CD4-positive, alpha-beta T cell (primary cell): ENCODE results near the gene DAPK2. TPM values are rescaled to one million over a fixed set of nuclear protein-coding genes. Genes with fewer than 3 reads are reported as not detected.

Experiments used
- ATAC-seq: fragments of 200-7000 bp; cut with Tn5 transposase; one replicate; pipeline ENCODE4 v1.10.0; 2022; ENCODE audit warnings: mild to moderate bottlenecking; ENCODE audit not compliant: poor library complexity
- CTCF ChIA-PET: fragments of 350-600 bp; sonication (Branson Sonifier 250); formaldehyde crosslinking; loops from one replicate; lab custom pipeline; 2021; ENCODE audit warnings: antibody characterized with exemption, inconsistent platforms; lab: Charles Lee
- POLR2A ChIA-PET: fragments of 350-600 bp; sonication (Branson Sonifier 250); formaldehyde crosslinking; loops from one replicate; lab custom pipeline; 2021; ENCODE audit warnings: antibody characterized with exemption, inconsistent platforms; lab: Charles Lee
- DNase-seq, 14 experiments: peaks; one replicate each; pipeline ENCODE4 v3.0.0-alpha.2; 2013 to 2020; ENCODE audit warnings: mixed read lengths in 2 of 14
- H3K27ac ChIP-seq, 2 donors: one replicate each; pipeline versions ENCODE4 v1.5.1 to v1.7.0; 2013; ENCODE audit warnings: low read length in 2 of 2, low read depth in 1 of 2, mild to moderate bottlenecking in 1 of 2
- H3K27me3 ChIP-seq, 2 experiments: 1 replicate in 1 of 2; 2 replicates in 1 of 2; pipeline versions ENCODE4 v1.6.1 to v1.7.0; 2013; ENCODE audit warnings: low read length in 2 of 2, control low read depth in 1 of 2, mild to moderate bottlenecking in 1 of 2, moderate library complexity in 1 of 2; ENCODE audit not compliant: insufficient read depth in 2 of 2, control insufficient read depth in 1 of 2
- H3K36me3 ChIP-seq: one replicate; pipeline ENCODE4 v1.6.1; 2013; ENCODE audit warnings: low read length, control low read depth; ENCODE audit not compliant: insufficient read depth
- H3K4me1 ChIP-seq: one replicate; pipeline ENCODE4 v1.6.1; 2013; ENCODE audit warnings: low read length, control low read depth; ENCODE audit not compliant: insufficient read depth
- H3K4me3 ChIP-seq: one replicate; pipeline ENCODE4 v1.5.1; 2013; ENCODE audit warnings: mild to moderate bottlenecking, low read length, moderate library complexity
- H3K9me3 ChIP-seq, 2 experiments: 1 replicate in 1 of 2; 2 replicates in 1 of 2; pipeline versions ENCODE4 v1.6.1 to v1.7.0; 2013; ENCODE audit warnings: low read length in 2 of 2, mild to moderate bottlenecking in 2 of 2, control low read depth in 1 of 2, moderate library complexity in 1 of 2; ENCODE audit not compliant: control insufficient read depth in 1 of 2, insufficient read depth in 1 of 2
- H3K27ac Mint-ChIP-seq: one replicate; pipeline ENCODE4 v1.8.0; 2020; ENCODE audit warnings: mixed read lengths
- H3K27me3 Mint-ChIP-seq: one replicate; pipeline ENCODE4 v1.8.0; 2021; ENCODE audit warnings: mixed read lengths
- H3K36me3 Mint-ChIP-seq: one replicate; pipeline ENCODE4 v1.8.0; 2021; ENCODE audit warnings: low read depth, mixed read lengths
- H3K4me1 Mint-ChIP-seq: one replicate; pipeline ENCODE4 v1.8.0; 2021; ENCODE audit warnings: low read depth, mixed read lengths
- H3K4me3 Mint-ChIP-seq: one replicate; pipeline ENCODE4 v1.8.0; 2020; ENCODE audit warnings: mild to moderate bottlenecking, mixed read lengths
- H3K9me3 Mint-ChIP-seq: one replicate; pipeline ENCODE4 v1.8.0; 2020; ENCODE audit warnings: mixed read lengths
- intact Hi-C, 2 experiments: fragments of 100-400 bp; cut with DNase I in 1 of 2; cut with micrococcal nuclease in 1 of 2; formaldehyde crosslinking; loops; one replicate each; pipeline versions ENCODE4 v1.15.1 to v1.9.0; 2023 to 2025; cut with DNase I, micrococcal nuclease
- total RNA-seq, 174 experiments: library from RNA in 2 of 174; stranded (reverse) in 2 of 174; gene quantifications; one replicate each; pipeline ENCODE4 v1.2.3 and lab custom pipeline; 2021 to 2026
- TF ChIP-seq, protein P1 (sequence below): fragments of 200-600 bp; IDR thresholded peaks from one replicate; pipeline ENCODE4 v1.8.0; 2022; ENCODE audit warnings: antibody characterized with exemption, mild to moderate bottlenecking

DAPK2 gene
- total RNA-seq, 2 experiments from 2014 or later, result 1.3 to 1.6 TPM

DNA sequence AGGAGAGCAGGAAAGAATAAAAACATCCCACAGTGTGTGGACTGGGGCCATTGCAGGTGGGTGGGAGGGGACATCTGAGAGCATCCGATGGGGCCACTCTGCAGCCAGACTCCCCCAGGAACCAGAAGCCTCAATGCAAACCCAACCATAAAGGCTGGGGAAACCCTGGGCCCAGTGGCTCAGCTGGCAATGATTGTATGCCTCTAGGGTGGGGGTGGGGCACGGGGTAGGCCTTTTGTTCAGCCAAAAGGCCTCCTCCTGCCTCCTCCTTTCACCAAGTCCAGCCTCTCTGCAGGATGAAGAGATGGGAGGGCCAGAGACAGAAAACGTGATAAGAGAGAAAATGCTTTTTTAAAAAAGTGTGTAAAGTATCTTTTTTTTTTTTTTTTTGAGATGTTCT, 167.1 kb downstream of the DAPK2 start:
- no peak overlapping the region for H3K27ac ChIP-seq
- Mint-ChIP-seq H3K9me3 (no peaks in the 10 kb centered on the region), H3K4me3 (no peak overlapping the region), H3K4me1 (peaks cover 4% of the 10 kb centered on the region), H3K27ac (no peak overlapping the region), H3K27me3 (no peaks in the 10 kb centered on the region), H3K36me3 (no peaks in the 10 kb centered on the region)
- H3K36me3 ChIP-seq, result no peaks in the 10 kb centered on the region
- ATAC-seq, result no peak
- H3K9me3 ChIP-seq, result no peaks in the 10 kb centered on the region
- no peak for DNase-seq
- no peaks in the 10 kb centered on the region for H3K4me1 ChIP-seq
- ChIA-PET CTCF (interaction anchor here (0.7 kb wide), 1 partner anchor 13 kb away, joined by 3 read pairs; no protein-coding TSS in a partner anchor), POLR2A (interaction anchor here (0.6 kb wide), 1 partner anchor 48 kb away, joined by 3 read pairs; no protein-coding TSS in a partner anchor)
- no peak overlapping the region for H3K4me3 ChIP-seq
- intact Hi-C loops, result no loop called here
- no peaks in the 10 kb centered on the region for H3K27me3 ChIP-seq
- TF ChIP-seq, protein P1, sequence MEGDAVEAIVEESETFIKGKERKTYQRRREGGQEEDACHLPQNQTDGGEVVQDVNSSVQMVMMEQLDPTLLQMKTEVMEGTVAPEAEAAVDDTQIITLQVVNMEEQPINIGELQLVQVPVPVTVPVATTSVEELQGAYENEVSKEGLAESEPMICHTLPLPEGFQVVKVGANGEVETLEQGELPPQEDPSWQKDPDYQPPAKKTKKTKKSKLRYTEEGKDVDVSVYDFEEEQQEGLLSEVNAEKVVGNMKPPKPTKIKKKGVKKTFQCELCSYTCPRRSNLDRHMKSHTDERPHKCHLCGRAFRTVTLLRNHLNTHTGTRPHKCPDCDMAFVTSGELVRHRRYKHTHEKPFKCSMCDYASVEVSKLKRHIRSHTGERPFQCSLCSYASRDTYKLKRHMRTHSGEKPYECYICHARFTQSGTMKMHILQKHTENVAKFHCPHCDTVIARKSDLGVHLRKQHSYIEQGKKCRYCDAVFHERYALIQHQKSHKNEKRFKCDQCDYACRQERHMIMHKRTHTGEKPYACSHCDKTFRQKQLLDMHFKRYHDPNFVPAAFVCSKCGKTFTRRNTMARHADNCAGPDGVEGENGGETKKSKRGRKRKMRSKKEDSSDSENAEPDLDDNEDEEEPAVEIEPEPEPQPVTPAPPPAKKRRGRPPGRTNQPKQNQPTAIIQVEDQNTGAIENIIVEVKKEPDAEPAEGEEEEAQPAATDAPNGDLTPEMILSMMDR, result no peak

DNA sequence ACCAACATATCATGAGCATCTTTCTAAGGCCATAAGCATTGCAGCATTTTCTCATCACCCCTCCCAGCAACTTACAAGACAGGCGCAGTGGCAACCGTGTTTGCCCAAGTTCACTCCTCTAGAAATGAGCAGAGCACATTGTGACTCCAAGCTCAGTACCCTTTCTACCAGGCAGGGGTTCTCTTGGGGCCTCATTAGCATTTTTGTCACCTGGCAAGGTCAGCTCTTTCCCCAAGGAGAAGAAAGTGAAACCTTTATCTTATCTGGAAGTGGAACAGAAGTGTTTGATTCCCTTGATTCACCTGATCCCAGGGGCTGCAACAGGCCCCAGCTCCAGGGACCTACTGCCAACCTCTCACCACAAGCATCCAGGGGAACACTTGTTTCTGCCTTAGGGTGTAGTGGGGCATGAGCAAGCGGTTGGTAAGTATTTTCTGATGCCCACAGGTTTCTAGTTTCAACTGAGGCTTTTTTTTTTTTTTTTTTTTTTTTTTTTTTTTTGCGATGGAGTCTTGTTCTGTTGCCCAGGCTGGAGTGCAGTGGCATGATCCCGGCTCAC, 168.5 kb downstream of the DAPK2 start:
- POLR2A ChIA-PET, result no interaction called here
- no peak overlapping the region for H3K27ac ChIP-seq

DNA sequence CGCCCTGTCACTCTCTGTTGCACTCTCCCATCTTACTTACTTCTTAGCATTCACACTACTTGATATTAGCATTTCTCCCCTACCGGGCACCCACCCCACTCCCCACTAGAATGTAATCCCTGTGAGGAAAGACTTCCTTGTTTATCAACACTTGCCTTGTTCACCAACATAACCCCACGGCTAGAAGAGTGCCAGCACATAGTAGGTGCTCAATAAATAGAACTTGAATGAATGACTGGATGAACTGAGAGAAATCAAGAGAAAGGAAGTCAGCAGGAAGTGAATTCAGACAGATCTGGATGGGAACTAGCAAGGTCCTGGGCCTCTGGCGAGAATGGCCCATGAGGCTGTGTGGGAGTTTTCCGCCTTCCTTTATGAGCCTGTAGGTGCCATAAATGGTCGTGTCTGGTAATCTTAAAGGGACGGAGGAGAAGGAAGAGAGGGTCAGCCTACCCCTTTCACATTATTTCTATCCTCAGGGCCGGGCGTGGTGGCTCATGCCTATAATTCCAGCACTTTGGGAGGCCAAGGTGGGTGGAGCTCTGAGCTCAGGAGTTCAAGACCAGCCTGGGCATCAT, 170.1 kb downstream of the DAPK2 start:
- Histone ChIP-seq H3K9me3 (no peaks in the 10 kb centered on the region), H3K27me3 (no peaks in the 10 kb centered on the region), H3K4me1 (no peaks in the 10 kb centered on the region), H3K36me3 (no peaks in the 10 kb centered on the region), H3K4me3 (no peak overlapping the region), H3K27ac (no peak overlapping the region)
- intact Hi-C loops, result no loop called here
- no peak overlapping the region for H3K4me3 Mint-ChIP-seq
- no peaks in the 10 kb centered on the region for H3K9me3 Mint-ChIP-seq
- ATAC-seq (no peak), DNase-seq (no peak)
- H3K27me3 Mint-ChIP-seq, result no peaks in the 10 kb centered on the region
- ChIA-PET POLR2A (interaction anchor here (0.9 kb wide), 1 partner anchor 16 kb away, joined by 4 read pairs; no protein-coding TSS in a partner anchor), CTCF (no interaction called here)
- peaks cover 4% of the 10 kb centered on the region for H3K4me1 Mint-ChIP-seq
- H3K36me3 Mint-ChIP-seq, result no peaks in the 10 kb centered on the region
- no peak overlapping the region for H3K27ac Mint-ChIP-seq
- TF ChIP-seq, protein P1, result no peak

More for the DNA sequence above, 168.5 kb downstream of the DAPK2 start:
- no peaks in the 10 kb centered on the region for H3K9me3 ChIP-seq
- Mint-ChIP-seq H3K27me3 (no peaks in the 10 kb centered on the region), H3K9me3 (no peaks in the 10 kb centered on the region), H3K4me1 (peaks cover 4% of the 10 kb centered on the region), H3K4me3 (no peak overlapping the region), H3K27ac (no peak overlapping the region), H3K36me3 (no peaks in the 10 kb centered on the region)
- no peak overlapping the region for H3K4me3 ChIP-seq
- no peaks in the 10 kb centered on the region for H3K36me3 ChIP-seq
- H3K4me1 ChIP-seq, result no peaks in the 10 kb centered on the region
- CTCF ChIA-PET, result interaction anchor here (1.6 kb wide), 1 partner anchor 45 kb away, joined by 3 read pairs; no protein-coding TSS in a partner anchor
- intact Hi-C loops, result no loop called here
- H3K27me3 ChIP-seq, result no peaks in the 10 kb centered on the region
- TF ChIP-seq, protein P1, result no peak
- ATAC-seq (no peak), DNase-seq (no peak)
